GM12864 (cell line): ENCODE measurements around the gene PRODH2.

ENCODE experiments used
- DNase-seq: peaks from one replicate; pipeline ENCODE4 v3.0.0-alpha.2; 2011; ENCODE audit warnings: low read depth
- H3K4me3 ChIP-seq: 2 replicates; pipeline ENCODE4 v1.5.1; 2011; ENCODE audit warnings: mild to moderate bottlenecking, low read depth, low read length, control low read depth
- TF ChIP-seq, protein P1 (sequence below): IDR thresholded peaks from 2 replicates; pipeline ENCODE4 v1.5.1; 2011; ENCODE audit warnings: low read depth, mild to moderate bottlenecking, moderate library complexity, low read length, control low read depth, inconsistent platforms; ENCODE audit errors: missing control alignments

Gene PRODH2

DNA sequence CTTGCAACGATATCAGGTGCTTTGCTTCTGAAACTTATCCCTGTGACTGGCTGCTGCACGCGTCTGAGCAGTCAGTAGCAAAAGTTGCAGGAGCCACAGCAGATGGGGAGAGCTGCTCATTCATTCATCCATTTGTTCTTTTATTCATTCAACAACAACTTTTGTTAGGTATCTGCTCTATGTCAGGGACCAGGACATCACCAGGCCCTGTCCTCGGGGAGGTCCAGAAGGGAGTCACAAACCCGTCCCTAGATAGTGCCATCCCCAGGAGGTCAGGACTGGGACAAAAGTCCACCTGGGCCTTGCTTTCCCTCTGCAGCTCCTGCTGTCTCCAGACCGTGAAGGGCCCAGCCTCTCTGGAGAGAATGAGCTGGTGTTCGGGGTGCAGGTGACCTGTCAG lies 34.7 kb downstream of the PRODH2 start:
- DNase-seq, result no peak
- H3K4me3 ChIP-seq, result no peak overlapping the region
- TF ChIP-seq, protein P1, sequence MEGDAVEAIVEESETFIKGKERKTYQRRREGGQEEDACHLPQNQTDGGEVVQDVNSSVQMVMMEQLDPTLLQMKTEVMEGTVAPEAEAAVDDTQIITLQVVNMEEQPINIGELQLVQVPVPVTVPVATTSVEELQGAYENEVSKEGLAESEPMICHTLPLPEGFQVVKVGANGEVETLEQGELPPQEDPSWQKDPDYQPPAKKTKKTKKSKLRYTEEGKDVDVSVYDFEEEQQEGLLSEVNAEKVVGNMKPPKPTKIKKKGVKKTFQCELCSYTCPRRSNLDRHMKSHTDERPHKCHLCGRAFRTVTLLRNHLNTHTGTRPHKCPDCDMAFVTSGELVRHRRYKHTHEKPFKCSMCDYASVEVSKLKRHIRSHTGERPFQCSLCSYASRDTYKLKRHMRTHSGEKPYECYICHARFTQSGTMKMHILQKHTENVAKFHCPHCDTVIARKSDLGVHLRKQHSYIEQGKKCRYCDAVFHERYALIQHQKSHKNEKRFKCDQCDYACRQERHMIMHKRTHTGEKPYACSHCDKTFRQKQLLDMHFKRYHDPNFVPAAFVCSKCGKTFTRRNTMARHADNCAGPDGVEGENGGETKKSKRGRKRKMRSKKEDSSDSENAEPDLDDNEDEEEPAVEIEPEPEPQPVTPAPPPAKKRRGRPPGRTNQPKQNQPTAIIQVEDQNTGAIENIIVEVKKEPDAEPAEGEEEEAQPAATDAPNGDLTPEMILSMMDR, result no peak

DNA sequence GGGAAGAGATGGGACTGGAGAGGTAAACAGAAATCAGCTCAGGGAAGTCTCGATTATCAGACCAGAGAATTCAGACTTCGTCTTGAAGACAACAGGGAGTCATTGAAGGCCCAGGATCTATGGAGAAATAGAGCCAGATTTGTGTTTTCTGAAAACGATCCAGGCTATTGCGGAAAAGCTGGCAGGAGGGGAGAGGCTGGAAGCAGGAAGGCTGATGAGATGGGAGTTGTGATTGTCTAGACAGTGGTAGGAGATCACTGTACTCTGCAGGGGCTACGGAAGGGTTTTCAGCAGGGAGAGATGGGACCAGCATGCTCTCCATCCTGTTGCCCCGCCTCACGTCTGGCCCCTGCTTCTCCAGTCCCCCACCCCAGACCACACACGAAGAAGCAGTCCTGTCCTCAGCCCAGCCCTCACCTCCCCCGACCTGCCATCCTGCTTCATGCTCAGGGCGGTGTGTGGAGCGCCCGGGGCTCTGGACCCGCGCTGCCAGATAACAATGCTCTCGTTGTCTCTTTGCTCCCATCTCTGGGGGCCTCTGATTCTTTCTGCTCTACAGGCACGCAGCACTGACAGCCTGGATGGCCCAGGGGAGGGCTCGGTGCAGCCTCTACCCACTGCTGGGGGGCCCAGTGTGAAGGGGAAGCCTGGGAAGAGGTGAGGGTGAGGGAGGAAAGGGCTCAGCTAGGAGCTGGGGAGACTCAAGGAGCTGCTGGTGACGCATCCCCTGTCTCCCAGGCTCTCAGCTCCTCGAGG lies 35.4 kb downstream of the PRODH2 start:
- TF ChIP-seq, protein P1, result no peak
- no peak overlapping the region for H3K4me3 ChIP-seq
- DNase-seq, result no peak

DNA sequence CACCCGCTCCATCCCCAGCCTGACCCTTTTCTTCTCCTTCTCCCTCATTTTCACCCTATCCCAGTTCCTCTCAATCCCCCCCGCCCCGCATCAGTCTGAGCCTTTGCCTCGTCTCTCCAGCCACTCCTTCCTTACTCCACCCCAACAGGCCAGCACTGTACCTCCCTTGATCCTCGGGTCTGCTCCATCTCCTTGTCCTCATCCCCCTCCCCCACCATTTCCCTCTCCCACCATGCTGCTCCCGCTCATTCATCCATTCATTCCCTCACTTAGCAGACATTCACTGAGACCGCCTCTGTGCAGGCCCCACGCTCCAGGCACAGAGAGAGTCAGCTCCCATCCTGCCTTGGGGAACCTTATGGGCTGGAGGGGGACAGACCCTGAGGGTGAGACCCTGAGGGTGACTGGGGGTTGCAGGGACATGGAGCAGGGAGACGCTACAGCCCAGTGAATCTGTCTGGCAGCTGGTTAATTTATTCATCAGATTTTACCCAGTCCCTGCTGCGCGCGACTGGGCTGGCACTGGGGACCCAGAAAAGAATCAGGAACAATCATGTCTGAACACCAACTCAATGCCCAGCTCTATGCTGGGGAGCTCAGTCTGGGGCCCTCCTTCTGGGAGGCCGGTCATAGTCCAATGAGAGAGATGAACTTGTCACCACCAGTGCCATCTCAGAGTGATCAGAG lies 36.4 kb downstream of the PRODH2 start:
- TF ChIP-seq, protein P1, result no peak
- DNase-seq, result no peak
- peak overlapping the region; percentile 62 for H3K4me3 ChIP-seq

GRCh38 chr19:35775298-35776101 lies 37.1 kb downstream of the PRODH2 start, which contains the start of gene ARHGAP33:
TSS of gene ARHGAP33 (plus strand) at chr19:35775564. CDS start at chr19:35775659, 95 bp downstream.
- DNase-seq, result peak; percentile 89
- peak within 1 kb of the TSS; percentile 62 for H3K4me3 ChIP-seq
- TF ChIP-seq, protein P1, result no peak

GRCh38 chr19:35775046-35775297 lies 37.7 kb downstream of the PRODH2 start:
- no peak overlapping the region for H3K4me3 ChIP-seq
- TF ChIP-seq, protein P1, result no peak
- no peak for DNase-seq

DNA sequence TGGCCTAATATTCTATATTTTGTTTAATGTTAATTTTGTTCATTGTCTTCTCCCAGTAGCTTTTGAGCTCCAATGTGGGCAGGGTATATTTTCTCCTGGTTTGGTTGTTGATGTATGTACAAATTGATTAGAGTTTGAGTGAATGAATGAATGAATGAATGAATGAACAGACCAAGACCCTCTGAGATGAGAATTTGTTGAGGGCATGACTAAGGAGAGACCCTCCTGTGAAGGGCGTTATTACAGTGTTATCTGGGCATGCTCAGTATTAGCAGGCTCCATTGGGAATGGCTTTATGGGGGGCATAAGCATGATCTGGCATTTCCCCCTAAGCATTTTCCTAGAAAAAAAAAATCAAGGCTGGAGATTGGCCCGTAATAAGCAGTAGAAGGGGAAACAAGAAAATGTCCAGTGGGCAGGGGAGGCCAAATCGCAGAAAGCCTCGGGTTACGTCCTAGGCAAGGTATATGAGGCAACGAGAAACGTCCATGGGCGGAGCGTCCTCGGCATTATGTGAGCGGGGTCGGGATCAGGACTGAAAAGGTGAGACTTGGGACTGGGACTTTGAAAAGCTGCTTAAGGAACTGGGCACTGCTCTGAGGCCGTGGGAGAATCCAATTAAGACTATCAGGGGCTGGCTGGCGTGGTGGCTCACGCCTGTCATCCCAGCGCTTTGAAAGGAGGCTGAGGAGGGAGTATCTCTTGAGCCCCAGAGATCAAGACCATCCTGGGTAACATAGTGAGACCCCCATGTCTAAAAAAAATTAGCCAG lies 38.2 kb downstream of the PRODH2 start:
- TF ChIP-seq, protein P1, result no peak

More for the DNA sequence above, 38.2 kb downstream of the PRODH2 start:
- no peak overlapping the region for H3K4me3 ChIP-seq
- DNase-seq, result no peak
